HUES6 (cell line): ENCODE measurements around the gene LRTM2.

ENCODE experiments used
- H3K27ac ChIP-seq: 2 replicates; pipeline ENCODE4 v1.7.0; 2013; ENCODE audit warnings: low read depth, mild to moderate bottlenecking, low read length, inconsistent platforms
- H3K27me3 ChIP-seq: 2 replicates; pipeline ENCODE4 v1.6.1; 2013; ENCODE audit warnings: low read length; ENCODE audit not compliant: control insufficient read depth, insufficient read depth
- H3K36me3 ChIP-seq: 2 replicates; pipeline ENCODE4 v1.6.1; 2013; ENCODE audit warnings: low read length; ENCODE audit not compliant: control insufficient read depth, insufficient read depth
- H3K4me1 ChIP-seq: 2 replicates; pipeline ENCODE4 v1.6.1; 2013; ENCODE audit warnings: low read length; ENCODE audit not compliant: control insufficient read depth, insufficient read depth
- H3K4me3 ChIP-seq: 2 replicates; pipeline ENCODE4 v1.5.1; 2013; ENCODE audit warnings: low read depth, low read length
- H3K9ac ChIP-seq: one replicate; pipeline ENCODE4 v1.6.1; 2013; ENCODE audit warnings: mild to moderate bottlenecking, low read length
- H3K9me3 ChIP-seq: 2 replicates; pipeline ENCODE4 v1.6.1; 2013; ENCODE audit warnings: low read depth, low read length; ENCODE audit not compliant: control insufficient read depth, insufficient read depth

The LRTM2 gene

DNA sequence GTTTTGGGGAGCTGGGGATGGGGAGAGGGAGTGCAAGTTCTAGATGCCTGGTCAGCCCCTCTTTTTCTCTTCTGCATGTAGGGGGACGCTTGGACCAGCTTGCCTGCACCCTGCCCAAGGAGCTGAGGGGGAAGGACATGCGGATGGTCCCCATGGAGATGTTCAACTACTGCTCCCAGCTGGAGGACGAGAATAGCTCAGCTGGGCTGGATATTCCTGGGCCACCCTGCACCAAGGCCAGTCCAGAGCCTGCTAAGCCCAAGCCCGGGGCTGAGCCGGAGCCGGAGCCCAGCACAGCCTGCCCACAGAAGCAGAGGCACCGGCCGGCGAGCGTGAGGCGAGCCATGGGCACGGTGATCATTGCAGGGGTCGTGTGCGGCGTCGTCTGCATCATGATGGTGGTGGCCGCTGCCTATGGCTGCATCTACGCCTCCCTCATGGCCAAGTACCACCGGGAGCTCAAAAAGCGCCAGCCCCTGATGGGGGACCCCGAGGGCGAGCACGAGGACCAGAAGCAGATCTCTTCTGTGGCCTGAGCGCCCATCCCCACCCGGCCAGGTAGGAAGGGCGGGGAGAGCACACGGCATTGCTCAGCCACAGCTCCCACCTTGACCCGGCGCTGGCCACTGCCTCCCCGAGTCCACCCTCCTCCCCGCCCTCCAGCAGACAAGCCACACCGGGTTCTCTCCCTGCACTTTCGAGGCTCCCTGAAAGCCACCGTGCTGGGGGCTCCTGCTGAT is 14.0 kb downstream of the LRTM2 start:
- H3K4me1 ChIP-seq: peaks cover 8% of the 10 kb centered on the region; the same call in 1 of the 2 replicates
- H3K27me3 ChIP-seq: peaks cover 41% of the 10 kb centered on the region; the same call in 1 of the 2 replicates

DNA sequence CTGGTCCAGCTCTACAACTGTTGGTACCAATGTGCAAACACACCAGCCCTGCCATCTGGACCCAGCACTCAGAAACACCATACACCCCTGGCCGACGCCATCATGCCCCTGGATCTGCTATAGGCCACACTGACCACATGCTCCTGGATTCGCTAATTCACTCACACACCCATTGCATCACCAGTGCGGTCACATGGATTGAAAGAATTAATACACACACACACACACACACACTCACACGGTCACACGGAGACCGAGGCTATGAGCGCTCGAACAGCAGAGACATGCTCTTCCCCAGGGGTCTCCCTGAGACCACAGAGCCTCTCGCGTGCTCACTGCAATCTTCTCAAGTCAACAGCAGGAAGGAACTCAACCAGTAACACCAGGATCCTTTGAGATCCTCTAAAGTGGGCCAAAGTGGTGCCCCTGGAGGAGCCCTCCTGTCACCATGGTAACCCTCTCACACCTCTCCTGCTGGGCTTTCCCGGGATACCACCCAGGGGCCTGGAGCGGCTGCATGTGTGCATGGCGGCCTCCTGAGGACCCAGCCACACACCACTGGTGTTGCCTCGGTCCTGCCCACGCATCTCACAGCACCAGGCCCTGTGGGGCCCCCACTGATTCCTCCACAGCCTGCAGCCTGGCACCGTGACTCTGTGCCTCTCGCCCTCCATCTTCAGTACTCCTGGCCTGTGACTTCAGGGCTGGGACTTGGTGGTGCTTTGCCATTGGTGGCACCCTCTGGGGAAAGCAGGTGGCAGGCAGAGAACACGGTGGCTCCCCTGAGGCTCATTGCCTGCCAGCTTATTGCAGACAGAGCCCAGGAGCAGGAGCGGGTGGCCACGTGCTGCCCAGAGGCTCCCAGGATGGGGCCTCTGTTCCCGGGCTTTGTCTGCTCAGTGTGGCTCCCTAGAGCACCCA is 15.1 kb downstream of the LRTM2 start:
- H3K27me3 ChIP-seq: peaks cover 33% of the 10 kb centered on the region; the same call in 1 of the 2 replicates
- H3K27ac ChIP-seq: no peak overlapping the region
- H3K9me3 ChIP-seq: no peaks in the 10 kb centered on the region
- no peak overlapping the region for H3K9ac ChIP-seq
- no peaks in the 10 kb centered on the region for H3K36me3 ChIP-seq
- H3K4me1 ChIP-seq: peaks cover 11% of the 10 kb centered on the region
- H3K4me3 ChIP-seq: no peak overlapping the region

More for the DNA sequence above, 14.0 kb downstream of the LRTM2 start:
- Histone ChIP-seq H3K9me3 (no peaks in the 10 kb centered on the region), H3K4me3 (no peak overlapping the region), H3K27ac (no peak overlapping the region), H3K36me3 (no peaks in the 10 kb centered on the region), H3K9ac (no peak overlapping the region)

DNA sequence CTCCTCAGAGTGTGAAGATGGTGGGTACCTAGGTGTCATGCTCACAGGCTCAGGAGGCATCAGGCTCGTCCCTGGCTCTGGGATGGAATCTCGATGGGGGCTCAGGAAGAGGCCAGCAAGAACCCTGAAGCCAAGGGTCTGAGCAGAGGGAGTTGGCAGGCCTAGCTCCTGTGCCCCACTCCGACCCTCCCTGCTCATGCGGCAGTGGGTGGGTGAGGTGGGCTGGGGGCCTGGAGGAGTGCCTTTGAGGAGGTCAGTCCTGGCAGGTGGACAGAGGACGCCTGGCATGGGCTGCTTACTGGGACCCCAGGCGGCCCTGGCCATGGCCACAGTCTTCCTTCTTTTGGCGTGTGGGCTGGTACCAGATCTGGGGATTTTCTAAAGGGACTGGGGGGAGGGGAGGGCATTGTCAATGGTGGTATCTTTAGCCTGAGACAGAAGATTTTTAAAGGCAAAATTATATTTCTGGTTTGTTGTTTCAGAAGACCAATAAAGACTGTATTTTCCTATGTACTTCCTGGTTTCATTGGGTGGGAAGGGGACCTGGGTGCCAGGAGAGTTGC is 16.0 kb downstream of the LRTM2 start:
- Histone ChIP-seq H3K9ac (no peak overlapping the region), H3K4me1 (peaks cover 14% of the 10 kb centered on the region), H3K36me3 (no peaks in the 10 kb centered on the region), H3K27me3 (peaks cover 26% of the 10 kb centered on the region; the same call in 1 of the 2 replicates), H3K9me3 (no peaks in the 10 kb centered on the region), H3K4me3 (no peak overlapping the region), H3K27ac (no peak overlapping the region)

DNA sequence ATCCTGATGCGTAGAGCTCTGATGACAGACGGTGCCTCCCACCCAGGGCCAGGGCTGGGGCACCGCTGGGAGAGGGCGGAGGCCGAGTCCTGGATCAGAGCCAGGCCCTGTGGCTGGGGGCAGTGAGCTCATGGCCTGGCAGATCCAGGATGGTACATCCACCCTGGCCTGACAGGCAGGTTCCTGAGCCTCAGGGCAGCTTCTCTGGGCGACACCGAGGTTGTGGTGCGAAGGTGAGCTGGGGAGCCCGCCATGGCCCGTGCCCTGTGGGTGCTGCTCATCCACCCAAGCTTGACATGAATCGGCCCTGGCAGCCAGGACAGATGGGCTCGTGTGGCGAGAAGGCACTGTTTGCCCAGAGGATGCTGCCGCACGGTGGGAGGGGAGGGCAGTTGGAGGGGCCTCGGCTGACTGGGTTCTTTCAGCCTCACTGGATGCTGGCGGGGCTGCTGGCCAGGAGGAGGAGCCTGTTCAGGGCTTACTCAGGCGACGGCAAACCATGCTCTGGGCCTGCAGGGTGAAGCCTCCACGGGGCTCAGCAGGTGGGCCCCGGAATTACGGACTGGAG is 16.6 kb downstream of the LRTM2 start:
- no peak overlapping the region for H3K4me3 ChIP-seq
- H3K27me3 ChIP-seq: peaks cover 20% of the 10 kb centered on the region; the same call in 1 of the 2 replicates
- H3K36me3 ChIP-seq: no peaks in the 10 kb centered on the region
- H3K27ac ChIP-seq: no peak overlapping the region
- H3K4me1 ChIP-seq: peaks cover 14% of the 10 kb centered on the region
- H3K9me3 ChIP-seq: no peaks in the 10 kb centered on the region
- no peak overlapping the region for H3K9ac ChIP-seq

DNA sequence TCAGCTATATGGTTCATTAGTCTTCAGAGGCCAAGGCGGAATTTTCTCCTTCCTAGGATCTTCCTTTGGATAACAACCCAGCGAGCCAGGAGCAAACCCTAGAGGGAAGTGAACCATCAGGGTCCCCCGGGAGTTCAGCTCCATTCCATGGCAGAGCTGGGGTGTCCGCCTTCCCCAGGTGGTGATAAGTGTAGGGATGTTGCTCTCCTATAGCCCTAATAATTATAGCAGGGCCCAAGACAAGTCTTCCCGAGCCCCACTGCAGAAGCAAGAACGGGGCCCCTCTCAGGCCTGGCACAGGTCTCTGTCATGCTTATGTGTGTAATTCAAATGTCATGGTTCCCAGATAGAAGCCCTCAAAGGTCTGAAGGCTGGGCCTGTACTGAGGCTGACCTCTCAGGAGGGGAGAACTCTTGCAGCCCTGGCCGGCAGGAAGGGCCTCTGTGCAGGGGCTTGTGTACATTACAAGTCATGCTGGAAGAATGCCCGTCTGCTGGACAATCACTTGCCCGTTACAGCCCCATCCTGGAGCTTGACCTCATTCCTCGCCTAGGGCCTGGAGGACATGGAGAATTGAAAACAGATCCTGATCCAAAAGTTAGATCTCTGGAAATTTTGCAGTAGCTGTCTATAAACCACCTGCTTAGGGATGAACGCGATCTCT is 17.3 kb downstream of the LRTM2 start:
- peaks cover 14% of the 10 kb centered on the region for H3K4me1 ChIP-seq
- H3K9ac ChIP-seq: no peak overlapping the region
- H3K36me3 ChIP-seq: no peaks in the 10 kb centered on the region
- no peak overlapping the region for H3K4me3 ChIP-seq
- no peak overlapping the region for H3K27ac ChIP-seq
- no peaks in the 10 kb centered on the region for H3K9me3 ChIP-seq
- H3K27me3 ChIP-seq: peaks cover 16% of the 10 kb centered on the region; the same call in 1 of the 2 replicates

DNA sequence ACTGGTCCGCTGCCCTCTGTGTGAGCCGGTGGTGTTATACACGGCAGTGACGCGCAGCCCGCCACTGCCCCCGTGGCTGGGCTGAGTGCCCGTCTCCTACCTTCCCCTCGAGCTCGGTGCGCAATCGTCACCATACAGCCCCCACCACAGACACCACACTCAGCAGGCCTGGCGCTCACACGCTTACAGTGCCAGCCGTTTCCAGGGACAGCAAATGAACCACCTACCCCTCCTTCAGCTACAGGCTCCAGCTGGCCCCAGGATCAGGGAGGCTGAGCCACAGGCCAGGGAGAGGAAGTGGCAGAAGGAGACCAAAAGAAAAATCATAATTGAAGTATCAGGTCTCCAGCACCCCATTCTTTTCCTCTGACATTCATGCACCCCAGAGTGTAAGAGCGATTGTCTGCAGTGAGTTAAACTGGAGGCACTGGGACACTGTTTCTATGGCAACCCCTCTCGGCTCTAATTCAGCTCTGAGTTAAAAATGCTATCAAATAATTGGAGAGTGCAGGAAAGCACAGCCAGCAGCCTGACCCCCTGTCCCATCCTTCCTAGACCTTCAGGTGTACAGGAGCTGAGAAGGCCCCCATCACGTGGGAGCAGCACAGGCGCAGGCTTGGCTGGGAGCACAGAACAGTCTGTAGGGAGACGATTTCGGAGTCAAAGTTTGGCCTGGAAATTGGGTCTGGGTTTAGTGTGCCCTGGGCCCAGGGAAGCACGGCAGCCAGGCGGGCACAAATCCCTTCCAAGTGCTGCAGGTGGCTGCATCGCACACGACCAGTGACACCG is 18.0 kb downstream of the LRTM2 start:
- H3K27me3 ChIP-seq: peaks cover 10% of the 10 kb centered on the region; the same call in 1 of the 2 replicates
- H3K27ac ChIP-seq: no peak overlapping the region
- peaks cover 14% of the 10 kb centered on the region for H3K4me1 ChIP-seq
- no peak overlapping the region for H3K4me3 ChIP-seq
- no peak overlapping the region for H3K9ac ChIP-seq
- no peaks in the 10 kb centered on the region for H3K9me3 ChIP-seq
- no peaks in the 10 kb centered on the region for H3K36me3 ChIP-seq

DNA sequence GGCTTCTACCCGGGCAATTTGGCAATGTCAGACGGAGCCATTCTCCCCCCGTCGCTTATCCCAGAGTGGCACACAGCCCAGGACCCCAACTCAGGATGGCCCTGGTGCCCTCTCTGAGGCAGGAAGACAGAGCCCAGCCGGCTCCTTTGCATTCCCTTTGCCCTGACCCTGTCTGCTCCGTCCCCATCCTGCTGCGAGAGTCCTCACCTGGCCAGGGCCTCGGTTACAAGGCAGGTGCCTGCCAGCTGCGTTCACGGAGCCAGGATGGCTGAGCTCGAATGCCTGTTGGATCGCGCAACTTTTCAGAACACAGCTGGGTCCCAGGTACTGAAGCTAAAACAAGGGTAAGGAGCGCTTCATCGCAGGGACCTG is 18.6 kb downstream of the LRTM2 start:
- no peak overlapping the region for H3K27ac ChIP-seq
- H3K36me3 ChIP-seq: no peaks in the 10 kb centered on the region
- H3K4me1 ChIP-seq: peaks cover 14% of the 10 kb centered on the region
- H3K27me3 ChIP-seq: peaks cover 4% of the 10 kb centered on the region; the same call in 1 of the 2 replicates
- no peak overlapping the region for H3K4me3 ChIP-seq
- H3K9me3 ChIP-seq: no peaks in the 10 kb centered on the region
- H3K9ac ChIP-seq: no peak overlapping the region

DNA sequence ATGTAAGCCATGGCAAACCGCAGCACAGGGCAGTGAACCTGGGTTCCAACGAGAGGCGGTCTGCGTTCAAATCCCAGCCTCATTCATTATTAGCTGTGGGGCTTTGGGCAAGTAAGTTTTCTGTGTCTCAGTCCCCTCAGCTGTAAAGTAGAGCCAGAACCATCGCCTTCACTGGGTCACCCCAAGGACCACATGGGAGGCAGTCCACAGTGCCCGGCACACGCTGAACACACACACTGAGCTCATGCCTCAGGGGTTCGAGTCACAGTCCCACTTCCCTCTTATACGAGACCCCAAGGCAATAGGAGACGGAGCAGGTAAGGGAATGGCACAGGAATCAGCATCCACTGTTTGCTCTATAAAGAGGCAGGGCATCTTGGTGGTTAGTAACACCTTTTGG is 19.1 kb downstream of the LRTM2 start:
- Histone ChIP-seq H3K27me3 (0 out of 2 replicates have a peak, but pooled peaks cover 2% of the 10 kb centered on the region), H3K27ac (no peak overlapping the region), H3K9me3 (no peaks in the 10 kb centered on the region), H3K9ac (no peak overlapping the region), H3K4me1 (peaks cover 19% of the 10 kb centered on the region), H3K4me3 (no peak overlapping the region), H3K36me3 (no peaks in the 10 kb centered on the region)

DNA sequence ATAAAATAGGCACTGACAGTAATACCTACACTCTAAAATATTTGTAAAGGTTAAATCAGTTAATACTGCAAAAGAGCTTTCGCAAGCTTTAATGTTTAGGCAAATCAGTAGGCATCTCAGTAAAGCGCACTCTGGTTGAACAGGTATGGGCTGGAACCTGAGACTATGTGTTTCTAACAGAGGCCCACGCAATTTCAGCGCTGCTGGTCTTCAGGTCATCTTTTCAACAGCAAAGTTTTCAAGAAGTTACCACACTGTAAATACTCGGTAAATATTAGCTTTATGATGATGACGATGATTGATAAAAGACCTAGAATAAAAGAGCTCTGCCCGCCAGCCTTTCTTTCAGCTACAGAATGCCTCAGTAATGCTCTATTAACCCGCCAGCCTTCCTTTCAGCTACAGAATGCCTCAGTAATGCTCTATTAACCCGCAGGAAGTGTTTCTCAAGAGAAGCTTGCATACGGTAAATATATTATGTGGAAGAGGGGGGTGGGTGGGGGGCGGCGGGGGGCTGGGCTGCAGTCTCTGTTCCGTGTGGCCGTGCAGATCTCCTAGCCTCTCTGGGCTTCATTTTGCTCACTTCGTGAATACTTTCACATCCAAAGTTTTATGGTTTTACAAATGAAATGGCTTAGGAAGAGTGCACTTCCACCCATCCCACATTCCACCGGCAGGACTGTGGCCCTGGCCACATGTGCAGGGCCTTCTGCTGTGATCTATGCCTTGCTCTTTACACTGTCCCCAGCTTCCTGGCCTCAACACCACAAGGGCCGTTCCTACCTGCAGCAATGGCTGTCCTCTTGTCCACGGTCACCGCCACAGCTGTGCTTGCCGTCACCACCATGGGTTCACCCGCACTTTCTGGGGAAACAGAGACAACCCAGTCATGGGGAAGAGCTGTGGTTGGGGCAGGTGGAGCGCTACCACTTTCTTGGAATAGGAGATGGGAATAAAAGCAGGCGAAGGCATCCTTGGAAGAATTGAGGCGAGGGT is 19.9 kb downstream of the LRTM2 start:
- no peak overlapping the region for H3K27ac ChIP-seq
- H3K4me3 ChIP-seq: no peak overlapping the region
- no peaks in the 10 kb centered on the region for H3K9me3 ChIP-seq
- peaks cover 2% of the 10 kb centered on the region; the same call in 1 of the 2 replicates for H3K27me3 ChIP-seq
- no peaks in the 10 kb centered on the region for H3K36me3 ChIP-seq
- H3K9ac ChIP-seq: no peak overlapping the region
- H3K4me1 ChIP-seq: peaks cover 25% of the 10 kb centered on the region
